Natural killer cell (primary cell): ENCODE data around the gene POLR3E. TPM values are rescaled to one million over a fixed set of nuclear protein-coding genes. Genes with fewer than 3 reads are reported as not detected.

ENCODE experiments used
- ATAC-seq, 3 donors: fragments of 150-1000 bp in 2 of 3; fragments of 200-7000 bp in 1 of 3; cut with Tn5 transposase; 1 replicate in 1 of 3; 2 replicates in 2 of 3; pipeline ENCODE4 v1.10.0; 2021; ENCODE audit warnings: mild to moderate bottlenecking in 2 of 3, moderate library complexity in 2 of 3
- DNase-seq, 2 donors: peaks; one replicate each; pipeline versions ENCODE4 v3.0.0 to v3.0.0-alpha.2; 2013 to 2021; ENCODE audit warnings: mixed read lengths in 1 of 2
- H3K27ac ChIP-seq: one replicate; pipeline ENCODE4 v1.5.1; 2013; ENCODE audit warnings: mild to moderate bottlenecking, low read length
- H3K27me3 ChIP-seq: one replicate; pipeline ENCODE4 v1.6.1; 2013; ENCODE audit warnings: low read length; ENCODE audit not compliant: control insufficient read depth, insufficient read depth
- H3K36me3 ChIP-seq: one replicate; pipeline ENCODE4 v1.6.1; 2013; ENCODE audit warnings: low read length; ENCODE audit not compliant: control insufficient read depth, insufficient read depth
- H3K4me1 ChIP-seq: one replicate; pipeline ENCODE4 v1.6.1; 2013; ENCODE audit warnings: low read length; ENCODE audit not compliant: control insufficient read depth, insufficient read depth
- H3K4me3 ChIP-seq: one replicate; pipeline ENCODE4 v1.5.1; 2013; ENCODE audit warnings: low read length
- H3K9me3 ChIP-seq: one replicate; pipeline ENCODE4 v1.6.1; 2013; ENCODE audit warnings: low read length; ENCODE audit not compliant: control insufficient read depth, insufficient read depth
- H3K27ac Mint-ChIP-seq, 2 donors: one replicate each; pipeline ENCODE4 v1.8.0; 2022; ENCODE audit warnings: mild to moderate bottlenecking in 2 of 2, mixed read lengths in 2 of 2, moderate library complexity in 1 of 2
- H3K27me3 Mint-ChIP-seq, 2 donors: one replicate each; pipeline ENCODE4 v1.8.0; 2022; ENCODE audit warnings: low read depth in 2 of 2, mixed read lengths in 2 of 2
- H3K36me3 Mint-ChIP-seq: one replicate; pipeline ENCODE4 v1.8.0; 2022; ENCODE audit warnings: mixed read lengths
- H3K4me1 Mint-ChIP-seq, 2 donors: one replicate each; pipeline ENCODE4 v1.8.0; 2022; ENCODE audit warnings: mixed read lengths in 2 of 2
- H3K4me3 Mint-ChIP-seq: one replicate; pipeline ENCODE4 v1.8.0; 2022; ENCODE audit warnings: mild to moderate bottlenecking, moderate library complexity, mixed read lengths
- H3K9me3 Mint-ChIP-seq, 2 donors: one replicate each; pipeline ENCODE4 v1.8.0; 2022; ENCODE audit warnings: mixed read lengths in 2 of 2
- CTCF ChIP-seq: fragments of 200-600 bp; IDR thresholded peaks from one replicate; pipeline ENCODE4 v1.8.0; 2022; ENCODE audit warnings: antibody characterized with exemption
- WGBS: methylation state at CpG from one replicate; pipeline ENCODE4 v1.1.7; 2013; ENCODE audit warnings: missing lambda C conversion rate; ENCODE audit not compliant: insufficient coverage; 5-methylcytosine and 5-hydroxymethylcytosine counted together
- intact Hi-C: fragments of 100-400 bp; cut with micrococcal nuclease; formaldehyde crosslinking; loops from one replicate; pipeline ENCODE4 v1.14.2; 2022
- total RNA-seq, 4 donors: library from RNA; stranded (reverse); fragments of 120-200 nt in 1 of 4; gene quantifications; one replicate each; pipeline versions ENCODE4 v1.2.3 to v1.2.4, GENCODE V29; 2013 to 2022

Gene POLR3E
- total RNA-seq, 3 donors from 2014 or later (not counting 1 experiment from before 2014, with no cell fraction given): 95.0 to 116 (median 104) TPM

GRCh38 chr16:22372882-22373661 lies 75.9 kb downstream of the POLR3E start:
- Histone ChIP-seq H3K4me3 (peak overlapping the region; percentile 51), H3K27me3 (no peaks in the 10 kb centered on the region), H3K27ac (no peak overlapping the region), H3K9me3 (no peaks in the 10 kb centered on the region), H3K4me1 (peaks cover 18% of the 10 kb centered on the region), H3K36me3 (no peaks in the 10 kb centered on the region)
- Mint-ChIP-seq H3K27me3 (peaks cover 3 to 5% of the 10 kb centered on the region in 2 donors), H3K4me1 (peaks cover 33 to 35% of the 10 kb centered on the region in 2 donors), H3K36me3 (no peaks in the 10 kb centered on the region), H3K4me3 (peak overlapping the region; percentile 98), H3K9me3 (no peaks in the 10 kb centered on the region), H3K27ac (peak overlapping the region; percentile 61 to 86)
- TF ChIP-seq CTCF: no peak
- WGBS: 59% methylated on average over 12 of the region's 14 CpGs
- intact Hi-C loops: no loop called here
- ATAC-seq (no peak), DNase-seq (peak in 1 of 2 donors; percentile 40)

- Mint-ChIP-seq H3K27me3 (peaks cover 3 to 5% of the 10 kb centered on the region in 2 donors), H3K27ac (peak overlapping the region; percentile 61 to 86), H3K4me3 (peak overlapping the region; percentile 98), H3K36me3 (no peaks in the 10 kb centered on the region), H3K9me3 (no peaks in the 10 kb centered on the region), H3K4me1 (peaks cover 33 to 34% of the 10 kb centered on the region in 2 donors)
- Histone ChIP-seq H3K9me3 (no peaks in the 10 kb centered on the region), H3K27ac (no peak overlapping the region), H3K4me1 (peaks cover 18% of the 10 kb centered on the region), H3K4me3 (peak overlapping the region; percentile 51), H3K27me3 (no peaks in the 10 kb centered on the region), H3K36me3 (no peaks in the 10 kb centered on the region)
- no peak for TF ChIP-seq CTCF
- DNase-seq (peak; percentile 28 to 59), ATAC-seq (peak in 1 of 3 donors; percentile 9)
- WGBS: 3% methylated on average over 51 of the region's 51 CpGs
- intact Hi-C loops: no loop called here
Observed at GRCh38 chr16:22373662-22374310, 76.6 kb downstream of the POLR3E start.

- Histone ChIP-seq H3K9me3 (no peaks in the 10 kb centered on the region), H3K36me3 (no peaks in the 10 kb centered on the region), H3K27me3 (no peaks in the 10 kb centered on the region), H3K27ac (peak within 1 kb of the TSS; percentile 6), H3K4me3 (peak within 1 kb of the TSS; percentile 71), H3K4me1 (peaks cover 15% of the 10 kb centered on the region)
- H3K27ac Mint-ChIP-seq: peak within 1 kb of the TSS; percentile 78 to 86
- H3K4me1 Mint-ChIP-seq: peaks cover 27% of the 10 kb centered on the region in 2 donors
- WGBS: under 1% methylated on average over 96 of the region's 96 CpGs
- no peak for TF ChIP-seq CTCF
- H3K4me3 Mint-ChIP-seq: peak within 1 kb of the TSS; percentile 98
- no peaks in the 10 kb centered on the region for H3K36me3 Mint-ChIP-seq
- DNase-seq (peak; percentile 98), ATAC-seq (peak; percentile 93 to 98 (median 95))
- intact Hi-C loops: no loop called here
- H3K9me3 Mint-ChIP-seq: no peaks in the 10 kb centered on the region
- peaks cover 3 to 5% of the 10 kb centered on the region in 2 donors for H3K27me3 Mint-ChIP-seq
Observed at GRCh38 chr16:22374311-22375116, 77.3 kb downstream of the POLR3E start, which contains the start of gene CDR2. CDR2 (minus strand) TSS chr16:22374619; CDS start chr16:22374309, 310 bp downstream.
